Measurements from ENCODE around the gene SSB.

The SSB gene

GRCh38 chr2:169761251-169761969, 37.3 kb upstream of the SSB start:
- TF ChIP-seq EZH2 (IDR thresholded peaks at IDR 0.05) (no peak), FOXP2 (optimal IDR thresholded peaks at IDR 0.05; ENCODE audit: control extremely low read depth, extremely low read length, insufficient read depth) (no peak), POLR2AphosphoS5 (IDR thresholded peaks at IDR 0.05; ENCODE audit: borderline replicate concordance, low read depth, low read length) (no peak)
- Histone ChIP-seq H3K9me3 (ENCODE audit: low read depth, low read length) (no peaks in the 10 kb centered on the region), H3K9ac (ENCODE audit: insufficient read length) (no peak overlapping the region), H3K27ac (no peak overlapping the region), H3K4me3 (no peak overlapping the region), H3K36me3 (ENCODE audit: insufficient read depth, low read length) (no peaks in the 10 kb centered on the region)
- no peak for DNase-seq (ENCODE audit: low read depth, low spot score)

- Histone ChIP-seq H3K4me3 (no peak overlapping the region), H3K9ac (ENCODE audit: insufficient read length) (no peak overlapping the region), H3K36me3 (ENCODE audit: insufficient read depth, low read length) (no peaks in the 10 kb centered on the region), H3K27ac (no peak overlapping the region), H3K9me3 (ENCODE audit: low read depth, low read length) (no peaks in the 10 kb centered on the region)
- DNase-seq (ENCODE audit: low read depth, low spot score), result no peak
- no peak for TF ChIP-seq FOXP2 (optimal IDR thresholded peaks at IDR 0.05; ENCODE audit: control extremely low read depth, extremely low read length, insufficient read depth)
- no peak for TF ChIP-seq POLR2AphosphoS5 (IDR thresholded peaks at IDR 0.05; ENCODE audit: borderline replicate concordance, low read depth, low read length)
- no peak for TF ChIP-seq EZH2 (IDR thresholded peaks at IDR 0.05)
Measured at GRCh38 chr2:169761970-169762292, 36.7 kb upstream of the SSB start.

GRCh38 chr2:169765523-169765922, 33.1 kb upstream of the SSB start:
- no peak for TF ChIP-seq POLR2AphosphoS5 (IDR thresholded peaks at IDR 0.05; ENCODE audit: borderline replicate concordance, low read depth, low read length)
- no peak overlapping the region for H3K9ac ChIP-seq (ENCODE audit: insufficient read length)
- H3K9me3 ChIP-seq (ENCODE audit: low read depth, low read length), result no peaks in the 10 kb centered on the region
- no peaks in the 10 kb centered on the region for H3K36me3 ChIP-seq (ENCODE audit: insufficient read depth, low read length)
- DNase-seq (ENCODE audit: low read depth, low spot score), result no peak
- no peak overlapping the region for H3K4me3 ChIP-seq
- H3K27ac ChIP-seq, result no peak overlapping the region

GRCh38 chr2:169767243-169767888, 31.3 kb upstream of the SSB start:
- Histone ChIP-seq H3K27ac (no peak overlapping the region), H3K4me3 (no peak overlapping the region), H3K36me3 (ENCODE audit: insufficient read depth, low read length) (no peaks in the 10 kb centered on the region), H3K9me3 (ENCODE audit: low read depth, low read length) (no peaks in the 10 kb centered on the region), H3K9ac (ENCODE audit: insufficient read length) (no peak overlapping the region)
- TF ChIP-seq POLR2AphosphoS5 (IDR thresholded peaks at IDR 0.05; ENCODE audit: borderline replicate concordance, low read depth, low read length) (no peak), EZH2 (IDR thresholded peaks at IDR 0.05) (no peak), FOXP2 (optimal IDR thresholded peaks at IDR 0.05; ENCODE audit: control extremely low read depth, extremely low read length, insufficient read depth) (no peak)
- no peak for DNase-seq (ENCODE audit: low read depth, low spot score)

- Histone ChIP-seq H3K9me3 (ENCODE audit: low read depth, low read length) (no peaks in the 10 kb centered on the region), H3K36me3 (ENCODE audit: insufficient read depth, low read length) (no peaks in the 10 kb centered on the region), H3K4me3 (no peak overlapping the region), H3K27ac (no peak overlapping the region), H3K9ac (ENCODE audit: insufficient read length) (no peak overlapping the region)
- no peak for TF ChIP-seq FOXP2 (optimal IDR thresholded peaks at IDR 0.05; ENCODE audit: control extremely low read depth, extremely low read length, insufficient read depth)
- TF ChIP-seq EZH2 (IDR thresholded peaks at IDR 0.05), result no peak
- TF ChIP-seq POLR2AphosphoS5 (IDR thresholded peaks at IDR 0.05; ENCODE audit: borderline replicate concordance, low read depth, low read length), result no peak
- DNase-seq (ENCODE audit: low read depth, low spot score), result no peak
Measured at GRCh38 chr2:169768262-169768995, 30.2 kb upstream of the SSB start.

GRCh38 chr2:169771021-169771420, 27.6 kb upstream of the SSB start:
- no peak for DNase-seq (ENCODE audit: low read depth, low spot score)

GRCh38 chr2:169771612-169772011, 27.1 kb upstream of the SSB start:
- Histone ChIP-seq H3K4me3 (no peak overlapping the region), H3K9ac (ENCODE audit: insufficient read length) (no peak overlapping the region)
- TF ChIP-seq EZH2 (IDR thresholded peaks at IDR 0.05) (no peak), POLR2AphosphoS5 (IDR thresholded peaks at IDR 0.05; ENCODE audit: borderline replicate concordance, low read depth, low read length) (no peak), FOXP2 (optimal IDR thresholded peaks at IDR 0.05; ENCODE audit: control extremely low read depth, extremely low read length, insufficient read depth) (no peak)

More at GRCh38 chr2:169771021-169771420, 27.6 kb upstream of the SSB start:
- H3K36me3 ChIP-seq (ENCODE audit: insufficient read depth, low read length), result no peaks in the 10 kb centered on the region
- no peaks in the 10 kb centered on the region for H3K9me3 ChIP-seq (ENCODE audit: low read depth, low read length)
- no peak overlapping the region for H3K4me3 ChIP-seq
- TF ChIP-seq EZH2 (IDR thresholded peaks at IDR 0.05) (no peak), FOXP2 (optimal IDR thresholded peaks at IDR 0.05; ENCODE audit: control extremely low read depth, extremely low read length, insufficient read depth) (no peak), POLR2AphosphoS5 (IDR thresholded peaks at IDR 0.05; ENCODE audit: borderline replicate concordance, low read depth, low read length) (no peak)
- H3K9ac ChIP-seq (ENCODE audit: insufficient read length), result no peak overlapping the region
- H3K27ac ChIP-seq, result no peak overlapping the region

GRCh38 chr2:169772651-169773050, 26.0 kb upstream of the SSB start:
- H3K4me3 ChIP-seq, result no peak overlapping the region
- no peak overlapping the region for H3K9ac ChIP-seq (ENCODE audit: insufficient read length)
- no peak overlapping the region for H3K27ac ChIP-seq
- TF ChIP-seq FOXP2 (optimal IDR thresholded peaks at IDR 0.05; ENCODE audit: control extremely low read depth, extremely low read length, insufficient read depth) (no peak), POLR2AphosphoS5 (IDR thresholded peaks at IDR 0.05; ENCODE audit: borderline replicate concordance, low read depth, low read length) (no peak), EZH2 (IDR thresholded peaks at IDR 0.05) (no peak)
- no peaks in the 10 kb centered on the region for H3K36me3 ChIP-seq (ENCODE audit: insufficient read depth, low read length)
- H3K9me3 ChIP-seq (ENCODE audit: low read depth, low read length), result no peaks in the 10 kb centered on the region
- no peak for DNase-seq (ENCODE audit: low read depth, low spot score)

More at GRCh38 chr2:169771612-169772011, 27.1 kb upstream of the SSB start:
- Histone ChIP-seq H3K27ac (no peak overlapping the region), H3K9me3 (ENCODE audit: low read depth, low read length) (no peaks in the 10 kb centered on the region), H3K36me3 (ENCODE audit: insufficient read depth, low read length) (no peaks in the 10 kb centered on the region)
- no peak for DNase-seq (ENCODE audit: low read depth, low spot score)

Data from SK-N-MC (cell line).